Peyer's patch (tissue), 4 donors: ENCODE measurements around the gene ANKRD13A. TPM values are rescaled to one million over a fixed set of nuclear protein-coding genes. Genes with fewer than 3 reads are reported as not detected.

Experiments used
- DNase-seq, 3 donors: peaks; one replicate each; pipeline ENCODE4 v3.0.0-alpha.2; 2017 to 2019
- H3K27ac ChIP-seq, 4 donors: fragments of 200-600 bp; sonication (generic); one replicate each; pipeline ENCODE4 v1.5.1; 2016 to 2019
- H3K27me3 ChIP-seq, 2 donors: fragments of 200-600 bp; sonication (generic); one replicate each; pipeline ENCODE4 v1.5.1; 2019
- H3K36me3 ChIP-seq, 3 donors: fragments of 200-600 bp; sonication (generic); one replicate each; pipeline ENCODE4 v1.5.1; 2016 to 2019
- H3K4me1 ChIP-seq, 4 donors: fragments of 200-600 bp; sonication (generic); one replicate each; pipeline ENCODE4 v1.5.1; 2016 to 2019
- H3K4me3 ChIP-seq, 4 donors: fragments of 200-600 bp; sonication (generic); 1 replicate in 3 of 4; 2 replicates in 1 of 4; pipeline ENCODE4 v1.5.1; 2016 to 2019; ENCODE audit warnings: mild to moderate bottlenecking in 1 of 4
- H3K9me3 ChIP-seq, 4 donors: fragments of 200-600 bp; sonication (generic); one replicate each; pipeline ENCODE4 v1.5.1; 2016 to 2019; ENCODE audit warnings: mild to moderate bottlenecking in 1 of 4
- CTCF ChIP-seq, 6 experiments: fragments of 450-650 bp in 4 of 6; fragments of 200-600 bp in 2 of 6; sonication (generic) in 1 of 6; IDR thresholded peaks; one replicate each; pipeline ENCODE4 v1.5.1; 2017 to 2019; ENCODE audit warnings: antibody characterized with exemption in 6 of 6, mild to moderate bottlenecking in 3 of 6, moderate library complexity in 1 of 6
- POLR2A ChIP-seq, 2 donors: fragments of 450-650 bp; IDR thresholded peaks; one replicate each; pipeline ENCODE4 v1.5.1; 2017; ENCODE audit warnings: antibody characterized with exemption in 2 of 2, mild to moderate bottlenecking in 2 of 2, moderate library complexity in 2 of 2
- total RNA-seq, 4 donors: library from RNA; depleted of rRNA; stranded (reverse); fragments of >200 nt; gene quantifications; one replicate each; pipeline ENCODE4 v1.1.0, GENCODE V29; 2016

ANKRD13A gene
- total RNA-seq, 4 donors from 2014 or later: 81.3 to 124 (median 92.1) TPM

- no peaks in the 10 kb centered on the region for H3K27me3 ChIP-seq
- H3K4me1 ChIP-seq: peaks cover 0 to 39% (median 2%) of the 10 kb centered on the region in 4 donors
- peak overlapping the region in 2 of 4 donors; percentile 70 to 72 for H3K27ac ChIP-seq
- DNase-seq: no peak
- no peaks in the 10 kb centered on the region for H3K9me3 ChIP-seq
- no peak for TF ChIP-seq CTCF (IDR thresholded peaks at IDR 0.05)
- TF ChIP-seq POLR2A (IDR thresholded peaks at IDR 0.05): no peak
- peak overlapping the region in 2 of 4 donors; percentile 5 to 38 for H3K4me3 ChIP-seq
- H3K36me3 ChIP-seq: peaks cover 0 to 66% (median 0%) of the 10 kb centered on the region in 3 donors
Observed at GRCh38 chr12:109961612-109962011, 37.6 kb upstream of the ANKRD13A start.

- Histone ChIP-seq H3K4me1 (peaks cover 0 to 39% (median 4%) of the 10 kb centered on the region in 4 donors), H3K36me3 (peaks cover 0 to 58% (median 0%) of the 10 kb centered on the region in 3 donors), H3K27ac (peak overlapping the region in 1 of 4 donors; percentile 1), H3K27me3 (no peaks in the 10 kb centered on the region), H3K9me3 (no peaks in the 10 kb centered on the region), H3K4me3 (no peak overlapping the region)
- TF ChIP-seq POLR2A (IDR thresholded peaks at IDR 0.05) (no peak), CTCF (IDR thresholded peaks at IDR 0.05) (no peak)
- DNase-seq: no peak
Observed at GRCh38 chr12:109962398-109962797, 36.8 kb upstream of the ANKRD13A start.

- Histone ChIP-seq H3K4me1 (peaks cover 0 to 41% (median 4%) of the 10 kb centered on the region in 4 donors), H3K36me3 (peaks cover 0 to 49% (median 0%) of the 10 kb centered on the region in 3 donors), H3K27ac (peak overlapping the region in 2 of 4 donors; percentile 26 to 64), H3K9me3 (no peaks in the 10 kb centered on the region), H3K27me3 (no peaks in the 10 kb centered on the region), H3K4me3 (no peak overlapping the region)
- TF ChIP-seq CTCF (IDR thresholded peaks at IDR 0.05) (no peak), POLR2A (IDR thresholded peaks at IDR 0.05) (no peak)
- no peak for DNase-seq
Observed at GRCh38 chr12:109963330-109963729, 35.9 kb upstream of the ANKRD13A start.

- Histone ChIP-seq H3K27ac (peak overlapping the region in 2 of 4 donors; percentile 26 to 64), H3K27me3 (no peaks in the 10 kb centered on the region), H3K36me3 (peaks cover 0 to 44% (median 0%) of the 10 kb centered on the region in 3 donors), H3K4me1 (peaks cover 0 to 43% (median 4%) of the 10 kb centered on the region in 4 donors), H3K4me3 (no peak overlapping the region), H3K9me3 (no peaks in the 10 kb centered on the region)
- peak in 1 of 3 donors; percentile 62 for DNase-seq
- TF ChIP-seq CTCF (IDR thresholded peaks at IDR 0.05): no peak
- no peak for TF ChIP-seq POLR2A (IDR thresholded peaks at IDR 0.05)
Observed at GRCh38 chr12:109963743-109964429, 35.3 kb upstream of the ANKRD13A start.

GRCh38 chr12:109966546-109966945, 32.7 kb upstream of the ANKRD13A start:
- no peak for DNase-seq
- Histone ChIP-seq H3K27ac (no peak overlapping the region), H3K27me3 (no peaks in the 10 kb centered on the region), H3K36me3 (peaks cover 0 to 40% (median 0%) of the 10 kb centered on the region in 3 donors), H3K4me3 (no peak overlapping the region), H3K4me1 (peaks cover 0 to 40% (median 2%) of the 10 kb centered on the region in 4 donors), H3K9me3 (no peaks in the 10 kb centered on the region)
- TF ChIP-seq CTCF (IDR thresholded peaks at IDR 0.05): no peak
- TF ChIP-seq POLR2A (IDR thresholded peaks at IDR 0.05): no peak
